GM20000 (cell line): ENCODE data around the gene SOX6.

Source experiments
- DNase-seq: peaks from one replicate; pipeline ENCODE4 v3.0.0; 2012; ENCODE audit warnings: low spot score
- CTCF ChIP-seq: IDR thresholded peaks from 2 replicates; pipeline ENCODE4 v1.5.1; 2012; ENCODE audit warnings: mild to moderate bottlenecking, control low read depth; ENCODE audit errors: extremely low read depth, missing control alignments

The SOX6 gene

GRCh38 chr11:16088774-16089173, 267.6 kb downstream of the SOX6 start:
- no peak for DNase-seq
- TF ChIP-seq CTCF = no peak

- DNase-seq = no peak
- TF ChIP-seq CTCF = no peak
These were observed 268.5 kb downstream of the SOX6 start for GRCh38 chr11:16087886-16088285.

- no peak for TF ChIP-seq CTCF
- DNase-seq = no peak
These were observed 270.0 kb downstream of the SOX6 start for GRCh38 chr11:16086229-16086819.

GRCh38 chr11:16082095-16083055, 274.0 kb downstream of the SOX6 start:
- DNase-seq = no peak
- no peak for TF ChIP-seq CTCF

GRCh38 chr11:16081382-16082094, 274.8 kb downstream of the SOX6 start:
- TF ChIP-seq CTCF = no peak
- no peak for DNase-seq

GRCh38 chr11:16080688-16081381, 275.5 kb downstream of the SOX6 start:
- no peak for TF ChIP-seq CTCF
- DNase-seq = no peak

- no peak for DNase-seq
- TF ChIP-seq CTCF = no peak
These were observed 277.4 kb downstream of the SOX6 start for GRCh38 chr11:16078936-16079335.
